T-cell (primary cell): Measurements from ENCODE around the gene SPATA6L. TPM values are rescaled to one million over a fixed set of nuclear protein-coding genes. Genes with fewer than 3 reads are reported as not detected.
"Not testable (repeated sequence)": the region's sequence is repeated elsewhere in the genome, so short reads cannot be mapped to it uniquely, and the experiment has no call there.

ENCODE experiments used
- ATAC-seq, 4 experiments: fragments of 200-7000 bp in 3 of 4; fragments of 150-1000 bp in 1 of 4; cut with Tn5 transposase; replicated peaks in 1 of 4; 1 replicate in 3 of 4; 2 replicates in 1 of 4; pipeline ENCODE4 v1.10.0; 2021; ENCODE audit warnings: moderate library complexity in 3 of 4, mild to moderate bottlenecking in 2 of 4, moderate number of reproducible peaks in 1 of 4
- CTCF ChIA-PET, 2 donors: fragments of 300-600 bp; sonication (Branson Sonifier 250); formaldehyde crosslinking; loops; one replicate each; lab custom pipeline; 2022; ENCODE audit warnings: antibody characterized with exemption in 2 of 2; lab: Charles Lee
- POLR2A ChIA-PET, 2 donors: fragments of 300-600 bp; sonication (Branson Sonifier 250); formaldehyde crosslinking; loops; one replicate each; lab custom pipeline; 2022; ENCODE audit warnings: antibody characterized with exemption in 2 of 2; lab: Charles Lee
- DNase-seq, 35 experiments: peaks; one replicate each; pipeline versions ENCODE4 v3.0.0 to v3.0.0-alpha.2; 2013 to 2023
- H3K27ac ChIP-seq: one replicate; pipeline ENCODE4 v1.5.1; 2013; ENCODE audit warnings: low read length
- H3K27me3 ChIP-seq, 2 experiments: replicated peaks in 1 of 2; 1 replicate in 1 of 2; 2 replicates in 1 of 2; pipeline versions ENCODE4 v1.6.1 to v1.7.0; 2013; ENCODE audit warnings: low read length in 1 of 2, mixed read lengths in 1 of 2; ENCODE audit not compliant: control insufficient read depth in 2 of 2, insufficient read depth in 2 of 2; ENCODE audit errors: extremely low read depth in 1 of 2
- H3K36me3 ChIP-seq, 2 donors: 1 replicate in 1 of 2; 2 replicates in 1 of 2; pipeline versions ENCODE4 v1.6.1 to v1.7.0; 2013; ENCODE audit warnings: low read length in 1 of 2; ENCODE audit not compliant: control insufficient read depth in 2 of 2, insufficient read depth in 1 of 2; ENCODE audit errors: extremely low read depth in 1 of 2
- H3K4me1 ChIP-seq, 2 experiments: 1 replicate in 1 of 2; 2 replicates in 1 of 2; pipeline versions ENCODE4 v1.6.1 to v1.7.0; 2013; ENCODE audit warnings: low read length in 2 of 2, mixed read lengths in 1 of 2; ENCODE audit not compliant: insufficient read depth in 2 of 2, control insufficient read depth in 1 of 2; ENCODE audit errors: extremely low read depth in 1 of 2
- H3K4me3 ChIP-seq, 2 donors: 1 replicate in 1 of 2; 2 replicates in 1 of 2; pipeline versions ENCODE4 v1.5.1 to v1.7.0; 2013; ENCODE audit warnings: mild to moderate bottlenecking in 2 of 2, low read length in 1 of 2, moderate library complexity in 1 of 2; ENCODE audit not compliant: control insufficient read depth in 1 of 2; ENCODE audit errors: extremely low read depth in 1 of 2
- H3K9me3 ChIP-seq: 2 replicates; pipeline ENCODE4 v1.7.0; 2013
- H3K27ac Mint-ChIP-seq, 2 donors: one replicate each; pipeline ENCODE4 v1.8.0; 2020 to 2021; ENCODE audit warnings: mild to moderate bottlenecking in 2 of 2, mixed read lengths in 2 of 2
- H3K27me3 Mint-ChIP-seq, 2 donors: one replicate each; pipeline ENCODE4 v1.8.0; 2021 to 2022; ENCODE audit warnings: mixed read lengths in 2 of 2
- H3K36me3 Mint-ChIP-seq: one replicate; pipeline ENCODE4 v1.8.0; 2021; ENCODE audit warnings: mixed read lengths
- H3K4me1 Mint-ChIP-seq, 3 donors: one replicate each; pipeline ENCODE4 v1.8.0; 2020 to 2022; ENCODE audit warnings: mixed read lengths in 3 of 3, mild to moderate bottlenecking in 1 of 3
- H3K4me3 Mint-ChIP-seq, 3 donors: one replicate each; pipeline ENCODE4 v1.8.0; 2020 to 2022; ENCODE audit warnings: mild to moderate bottlenecking in 3 of 3, mixed read lengths in 3 of 3, moderate library complexity in 3 of 3
- H3K9me3 Mint-ChIP-seq, 3 donors: one replicate each; pipeline ENCODE4 v1.8.0; 2020 to 2022; ENCODE audit warnings: mixed read lengths in 3 of 3
- WGBS: methylation state at CpG from one replicate; pipeline ENCODE4 v1.1.5; 2013; ENCODE audit warnings: missing lambda C conversion rate; ENCODE audit not compliant: insufficient coverage; 5-methylcytosine and 5-hydroxymethylcytosine counted together
- total RNA-seq, 35 experiments: library from RNA in 6 of 35; stranded (reverse) in 6 of 35; fragments of 120-200 nt in 1 of 35; gene quantifications; one replicate each; pipeline versions ENCODE4 v1.2.1 to v1.2.4 and lab custom pipeline; 2013 to 2026

Gene SPATA6L
- total RNA-seq, 5 donors from 2014 or later (not counting 1 experiment from before 2014, with no cell fraction given), result 1.2 to 5.2 (median 2.5) TPM

DNA sequence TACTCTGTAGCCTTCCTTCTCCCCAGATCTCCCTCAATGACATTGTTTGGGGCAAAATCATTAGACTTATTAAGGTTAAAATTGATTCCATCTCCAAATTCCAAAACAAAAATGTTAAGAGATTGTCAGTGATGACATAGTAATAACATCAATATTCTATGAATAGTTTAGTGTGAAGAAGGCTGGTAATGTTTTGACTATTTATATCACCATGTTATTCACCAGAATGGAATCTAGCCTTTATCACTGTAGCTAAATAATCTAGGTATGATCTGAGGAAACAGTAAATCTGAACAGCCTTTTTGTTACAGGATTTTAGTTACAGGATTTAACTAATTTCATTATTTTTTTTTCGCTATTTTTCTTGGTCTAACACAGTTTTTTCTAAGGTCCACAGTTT, 5.1 kb downstream of the SPATA6L start:
- H3K27ac Mint-ChIP-seq, result peak overlapping the region; percentile 97
- no peaks in the 10 kb centered on the region for H3K9me3 Mint-ChIP-seq
- Histone ChIP-seq H3K9me3 (no peaks in the 10 kb centered on the region), H3K27me3 (no peaks in the 10 kb centered on the region), H3K27ac (peak overlapping the region; percentile 84), H3K4me3 (no peak overlapping the region), H3K4me1 (peaks cover 30 to 31% of the 10 kb centered on the region in 2 experiments), H3K36me3 (no peaks in the 10 kb centered on the region)
- ChIA-PET POLR2A (interaction anchor here in 1 of 2 donors (0.5 kb wide), 1 partner anchor 1347 kb away, joined by 4 read pairs; a partner anchor contains a TSS), CTCF (no interaction called here)
- no peaks in the 10 kb centered on the region for H3K27me3 Mint-ChIP-seq
- no peak for ATAC-seq
- H3K4me1 Mint-ChIP-seq, result peaks cover 44 to 55% (median 49%) of the 10 kb centered on the region in 3 donors
- H3K36me3 Mint-ChIP-seq, result no peaks in the 10 kb centered on the region
- no CpG with 5 or more reads among the region's 1 CpG for WGBS
- H3K4me3 Mint-ChIP-seq, result peak overlapping the region; percentile 83 to 98 (median 96)
- no peak for DNase-seq

DNA sequence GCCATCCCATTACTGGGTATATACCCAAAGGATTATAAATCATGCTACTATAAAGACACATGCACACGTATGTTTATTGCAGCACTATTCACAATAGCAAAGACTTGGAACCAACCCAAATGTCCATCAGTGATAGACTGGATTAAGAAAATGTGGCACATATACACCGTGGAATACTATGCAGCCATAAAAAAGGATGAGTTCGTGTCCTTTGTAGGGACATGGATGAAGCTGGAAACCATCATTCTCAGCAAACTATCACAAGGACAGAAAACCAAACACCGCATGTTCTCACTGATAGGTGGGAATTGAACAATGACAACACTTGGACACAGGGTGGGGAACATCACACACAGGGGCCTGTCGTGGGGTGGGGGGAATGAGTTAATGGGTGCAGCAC, 5.6 kb downstream of the SPATA6L start:
- H3K4me3 Mint-ChIP-seq, H3K9me3 ChIP-seq, H3K27me3 ChIP-seq, DNase-seq, H3K27ac Mint-ChIP-seq, H3K27ac ChIP-seq, H3K4me3 ChIP-seq, ATAC-seq, H3K9me3 Mint-ChIP-seq, CTCF ChIA-PET, H3K36me3 ChIP-seq, H3K27me3 Mint-ChIP-seq, H3K36me3 Mint-ChIP-seq: not testable (repeated sequence)
- H3K4me1 Mint-ChIP-seq, result peaks cover 39 to 50% (median 44%) of the 10 kb centered on the region in 3 donors
- POLR2A ChIA-PET, result interaction anchor here in 1 of 2 donors (0.5 kb wide), 1 partner anchor 1348 kb away, joined by 4 read pairs; a partner anchor contains a TSS
- H3K4me1 ChIP-seq, result peaks cover 26% of the 10 kb centered on the region in 2 experiments
- no CpG with 5 or more reads among the region's 5 CpGs for WGBS

DNA sequence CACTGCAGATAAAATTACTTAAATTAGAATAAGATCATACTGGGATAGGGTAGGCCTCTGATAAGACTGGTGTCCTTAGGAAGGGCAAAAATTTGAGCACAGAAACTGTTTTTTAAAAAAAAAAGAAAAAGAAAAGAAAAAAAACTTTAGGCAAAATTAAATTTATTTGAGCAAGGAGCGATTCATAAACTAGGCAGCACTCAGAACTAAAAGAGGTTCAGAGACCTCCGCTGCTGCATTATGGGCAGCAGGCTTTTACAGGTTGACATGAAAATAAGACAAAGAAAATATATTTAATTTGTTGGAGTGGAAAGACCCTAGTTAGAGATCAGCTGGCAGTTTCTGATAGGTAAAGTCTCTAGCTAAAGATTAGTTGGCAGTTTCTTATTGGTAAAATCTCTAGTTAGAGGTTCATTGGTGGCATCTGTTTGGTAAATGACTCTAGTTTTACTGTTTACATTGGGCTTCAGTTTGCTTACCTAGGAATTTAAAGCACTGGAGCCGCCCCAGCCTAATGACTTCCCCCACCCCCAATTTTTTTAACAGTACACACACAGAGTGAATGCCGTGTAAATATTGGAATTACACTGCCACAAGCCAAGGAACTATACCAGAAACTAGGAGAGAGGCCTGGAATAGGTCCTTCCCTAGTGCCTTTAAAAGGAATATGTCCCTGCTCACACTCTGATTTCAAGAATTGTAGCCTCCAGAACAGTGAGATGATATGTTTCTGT, 8.7 kb downstream of the SPATA6L start:
- DNase-seq (no peak), ATAC-seq (no peak)
- Histone ChIP-seq H3K27ac (no peak overlapping the region), H3K9me3 (no peaks in the 10 kb centered on the region), H3K27me3 (no peaks in the 10 kb centered on the region), H3K4me1 (peaks cover 2 to 20% of the 10 kb centered on the region in 2 experiments), H3K36me3 (no peaks in the 10 kb centered on the region), H3K4me3 (no peak overlapping the region)
- ChIA-PET CTCF (interaction anchor here in 1 of 2 donors (1.2 kb wide), 1 partner anchor 17 kb away, joined by 3 read pairs; no protein-coding TSS in a partner anchor), POLR2A (no interaction called here)
- H3K4me3 Mint-ChIP-seq, result no peak overlapping the region
- WGBS, result no CpG with 5 or more reads among the region's 4 CpGs
- H3K4me1 Mint-ChIP-seq, result peaks cover 14 to 27% (median 15%) of the 10 kb centered on the region in 3 donors
- H3K36me3 Mint-ChIP-seq, result peaks cover 5% of the 10 kb centered on the region
- H3K27me3 Mint-ChIP-seq, result no peaks in the 10 kb centered on the region
- H3K27ac Mint-ChIP-seq, result no peak overlapping the region
- no peaks in the 10 kb centered on the region for H3K9me3 Mint-ChIP-seq

DNA sequence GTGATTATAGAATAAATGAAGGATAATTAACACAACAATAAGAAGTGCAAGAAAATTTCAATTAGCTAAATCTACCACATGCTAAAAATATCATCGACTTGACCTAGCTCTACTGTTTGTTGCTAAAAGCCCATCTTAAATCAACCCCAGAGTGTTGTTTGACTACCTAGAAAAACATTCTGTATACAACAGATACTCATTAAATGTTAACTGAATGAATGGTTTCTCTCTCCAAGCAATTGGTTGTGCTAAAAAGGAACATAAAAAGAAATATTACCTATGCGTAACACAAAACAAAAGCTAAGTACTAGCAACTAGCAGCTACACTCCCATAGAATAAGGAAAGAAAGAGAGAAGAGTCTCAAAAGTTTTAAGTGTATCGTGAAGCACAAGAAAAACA, 9.7 kb downstream of the SPATA6L start:
- Histone ChIP-seq H3K36me3 (no peaks in the 10 kb centered on the region), H3K4me3 (no peak overlapping the region), H3K27ac (no peak overlapping the region), H3K4me1 (peaks cover 0 to 13% of the 10 kb centered on the region in 2 experiments), H3K9me3 (no peaks in the 10 kb centered on the region), H3K27me3 (no peaks in the 10 kb centered on the region)
- peaks cover 6 to 22% (median 10%) of the 10 kb centered on the region in 3 donors for H3K4me1 Mint-ChIP-seq
- H3K36me3 Mint-ChIP-seq, result peaks cover 5% of the 10 kb centered on the region
- ChIA-PET CTCF (interaction anchor here in 1 of 2 donors (0.8 to 1.2 kb wide), 2 partner anchors 10 to 17 kb away, joined by 3 to 5 read pairs; no protein-coding TSS in a partner anchor), POLR2A (no interaction called here)
- H3K9me3 Mint-ChIP-seq, result no peaks in the 10 kb centered on the region
- DNase-seq (no peak), ATAC-seq (no peak)
- no peak overlapping the region for H3K27ac Mint-ChIP-seq
- H3K27me3 Mint-ChIP-seq, result no peaks in the 10 kb centered on the region
- H3K4me3 Mint-ChIP-seq, result no peak overlapping the region
- no CpG with 5 or more reads among the region's 3 CpGs for WGBS

DNA sequence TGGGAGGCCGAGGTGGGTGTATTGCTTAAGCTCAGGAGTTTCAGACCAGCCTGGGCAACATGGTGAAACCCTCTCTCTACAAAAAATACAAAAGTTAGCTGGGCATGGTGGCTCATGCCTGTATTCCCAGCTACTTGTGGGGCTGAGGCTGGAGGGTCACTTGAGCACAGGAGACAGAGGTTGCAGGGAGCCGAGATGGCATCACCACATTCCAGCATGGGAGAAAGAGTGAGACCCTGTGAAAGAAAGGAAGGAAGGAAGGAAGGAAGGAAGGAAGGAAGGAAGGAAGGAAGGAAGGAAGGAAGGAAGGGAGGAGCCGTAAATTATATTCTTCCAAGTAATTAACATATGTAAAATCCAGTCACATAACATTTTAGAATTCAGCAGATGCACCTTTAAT, 10.1 kb downstream of the SPATA6L start:
- H3K9me3 ChIP-seq, H3K27me3 Mint-ChIP-seq, H3K4me3 Mint-ChIP-seq, POLR2A ChIA-PET, H3K4me3 ChIP-seq, H3K27ac ChIP-seq, ATAC-seq, H3K36me3 ChIP-seq, H3K27me3 ChIP-seq, H3K27ac Mint-ChIP-seq, H3K9me3 Mint-ChIP-seq, DNase-seq, H3K36me3 Mint-ChIP-seq: not testable (repeated sequence)
- peaks cover 0 to 11% of the 10 kb centered on the region in 2 experiments for H3K4me1 ChIP-seq
- H3K4me1 Mint-ChIP-seq, result peaks cover 2 to 18% (median 7%) of the 10 kb centered on the region in 3 donors
- 100% methylated on average over 1 of the region's 3 CpGs for WGBS
- CTCF ChIA-PET, result interaction anchor here (0.6 to 1.2 kb wide), 2 partner anchors 16 to 20 kb away, joined by 3 read pairs; no protein-coding TSS in a partner anchor

DNA sequence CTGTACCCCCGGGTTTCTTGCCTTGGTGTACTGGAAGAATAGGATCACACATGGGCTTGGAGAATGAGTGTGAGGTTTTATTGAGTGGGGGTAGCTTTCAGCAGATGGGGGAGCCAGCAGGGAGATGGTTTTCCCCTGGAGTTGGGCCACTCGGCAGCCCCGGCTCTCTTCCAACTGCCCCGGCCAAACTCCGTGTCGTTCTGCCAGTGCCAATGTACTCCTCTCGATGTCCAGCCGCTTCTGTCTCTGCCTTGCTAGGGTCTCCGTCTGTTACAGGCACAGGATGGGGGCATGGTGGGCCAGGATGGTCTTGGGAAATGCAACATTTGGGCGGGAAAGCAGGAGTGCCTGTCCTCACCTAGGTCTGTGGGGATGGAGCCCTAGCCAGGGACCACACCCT, 11.7 kb downstream of the SPATA6L start:
- H3K27ac Mint-ChIP-seq, result no peak overlapping the region
- no peak for ATAC-seq
- no peaks in the 10 kb centered on the region for H3K9me3 Mint-ChIP-seq
- ChIA-PET CTCF (interaction anchor here (0.8 to 1.3 kb wide), 3 partner anchors 11 to 25 kb away, joined by 3 to 5 read pairs (median 3); partner anchors contain the start of gene CDC37L1 (in 1 of the 2)), POLR2A (no interaction called here)
- Histone ChIP-seq H3K27me3 (no peaks in the 10 kb centered on the region), H3K4me3 (no peak overlapping the region), H3K4me1 (peaks cover 0 to 11% of the 10 kb centered on the region in 2 experiments), H3K36me3 (no peaks in the 10 kb centered on the region), H3K27ac (no peak overlapping the region), H3K9me3 (no peaks in the 10 kb centered on the region)
- H3K4me3 Mint-ChIP-seq, result no peak overlapping the region
- H3K36me3 Mint-ChIP-seq, result peaks cover 5% of the 10 kb centered on the region
- peaks cover 0 to 4% of the 10 kb centered on the region in 2 donors for H3K27me3 Mint-ChIP-seq
- DNase-seq, result no peak
- H3K4me1 Mint-ChIP-seq, result peaks cover 0 to 8% (median 7%) of the 10 kb centered on the region in 3 donors
- WGBS, result 89% methylated on average over 7 of the region's 10 CpGs
